GM12878 (cell line): ENCODE results near the gene FLYWCH2. TPM values are rescaled to one million over a fixed set of nuclear protein-coding genes. Genes with fewer than 3 reads are reported as not detected.

Source experiments
- ATAC-seq: fragments of 200-7000 bp; cut with Tn5 transposase; 3 replicates; pipeline ENCODE4 v1.9.1; 2020; ENCODE audit warnings: mild to moderate bottlenecking, moderate library complexity
- Bru-seq: library from RNA; stranded (reverse); fragments of 400-500 nt; gene quantifications from one replicate; lab custom pipeline; 2021; lab: Mats Ljungman, UMichigan
- BruChase-seq, 2 experiments: library from RNA; stranded (reverse); fragments of 400-500 nt; gene quantifications; one replicate each; lab custom pipeline; 2021; lab: Mats Ljungman, UMichigan
- BruUV-seq: library from RNA; stranded (reverse); fragments of 400-500 nt; replicated peaks from 2 replicates; lab custom pipeline; 2021; lab: Mats Ljungman, UMichigan
- CTCF ChIA-PET: fragments of 300-600 bp; sonication (Branson Sonifier 250); formaldehyde crosslinking; extraction: SDS; loops from one replicate; lab custom pipeline; 2021; ENCODE audit warnings: inconsistent platforms; lab: Yijun Ruan, JAX
- POLR2A ChIA-PET: fragments of 350-600 bp; formaldehyde crosslinking; extraction: SDS; loops from one replicate; lab custom pipeline; 2021; ENCODE audit warnings: inconsistent platforms; lab: Charles Lee
- RAD21 ChIA-PET: fragments of 300-600 bp; sonication (Branson Sonifier 250); formaldehyde crosslinking; loops from one replicate; lab custom pipeline; 2023; ENCODE audit warnings: antibody characterized with exemption; ENCODE audit not compliant: unreplicated experiment; lab: Charles Lee
- SMC1A ChIA-PET: fragments of 300-600 bp; sonication (Branson Sonifier 250); formaldehyde crosslinking; loops from one replicate; lab custom pipeline; 2023; ENCODE audit not compliant: unreplicated experiment, uncharacterized antibody; lab: Charles Lee
- DNase-seq: peaks from one replicate; pipeline ENCODE4 v3.0.0-alpha.2; 2011; ENCODE audit warnings: low read depth, low spot score
- FAIRE-seq: peaks from 3 replicates; lab custom pipeline; 2011; peaks lifted over from hg19 to GRCh38; lab: Jason Lieb, UNC
- H2AFZ ChIP-seq: 2 replicates; pipeline ENCODE4 v1.6.0; 2011; ENCODE audit warnings: low read depth, low read length, control low read depth; ENCODE audit not compliant: control insufficient read depth
- H3K27ac ChIP-seq: 2 replicates; pipeline ENCODE4 v1.5.1; 2011; ENCODE audit warnings: control low read depth; ENCODE audit not compliant: control insufficient read depth, insufficient read depth
- H3K27me3 ChIP-seq, 2 experiments: replicated peaks in 1 of 2; 2 replicates each; pipeline versions ENCODE4 v1.6.0 to v1.6.1; 2011; ENCODE audit warnings: low read length in 1 of 2; ENCODE audit not compliant: control insufficient read depth in 2 of 2, insufficient read depth in 2 of 2
- H3K36me3 ChIP-seq, 2 experiments: 2 replicates each; pipeline ENCODE4 v1.5.1; 2011; ENCODE audit warnings: low read length in 1 of 2; ENCODE audit not compliant: control insufficient read depth in 2 of 2, insufficient read depth in 2 of 2
- H3K4me1 ChIP-seq: 2 replicates; pipeline ENCODE4 v1.6.1; 2011; ENCODE audit warnings: mild to moderate bottlenecking, low read length, moderate library complexity, mixed read lengths; ENCODE audit not compliant: control insufficient read depth, insufficient read depth
- H3K4me2 ChIP-seq: 2 replicates; pipeline ENCODE4 v1.6.0; 2011; ENCODE audit warnings: control low read depth; ENCODE audit not compliant: control insufficient read depth, insufficient read depth
- H3K4me3 ChIP-seq: fragments of 200-600 bp; sonication (generic); 2 replicates; pipeline ENCODE4 v1.5.1; 2016
- H3K79me2 ChIP-seq: 2 replicates; pipeline ENCODE4 v1.6.0; 2011; ENCODE audit warnings: low read length; ENCODE audit not compliant: control insufficient read depth, insufficient read depth
- H3K9ac ChIP-seq: 2 replicates; pipeline ENCODE4 v1.8.0; 2011; ENCODE audit warnings: low read length, control low read depth, mixed read lengths; ENCODE audit not compliant: control insufficient read depth, insufficient read depth
- H3K9me3 ChIP-seq: replicated peaks from 3 replicates; pipeline ENCODE4 v1.5.1; 2011; ENCODE audit warnings: mild to moderate bottlenecking, low read length; ENCODE audit not compliant: control insufficient read depth, insufficient read depth
- H4K20me1 ChIP-seq: 2 replicates; pipeline ENCODE4 v1.6.0; 2011; ENCODE audit not compliant: control insufficient read depth, insufficient read depth
- BCL3 ChIP-seq: IDR thresholded peaks from 2 replicates; pipeline ENCODE4 v1.6.1; 2011; ENCODE audit warnings: borderline replicate concordance, low read depth, mild to moderate bottlenecking, moderate library complexity, low read length; ENCODE audit not compliant: insufficient read depth, poor library complexity, severe bottlenecking
- CBX3 ChIP-seq: fragments of 200-600 bp; sonication (generic); IDR thresholded peaks from 2 replicates; pipeline ENCODE4 v1.6.1; 2016; ENCODE audit warnings: low read depth, borderline replicate concordance
- FOXK2 ChIP-seq: fragments of 450-650 bp; IDR thresholded peaks from 2 replicates; pipeline ENCODE4 v1.6.1; 2017; ENCODE audit warnings: mild to moderate bottlenecking, moderate library complexity
- IKZF1 ChIP-seq: fragments of 450-650 bp; conservative IDR thresholded peaks from 2 replicates; pipeline ENCODE4 v1.6.1; 2017; ENCODE audit warnings: antibody characterized with exemption, mild to moderate bottlenecking
- POU2F2 ChIP-seq: IDR thresholded peaks from 3 replicates; pipeline ENCODE4 v1.6.1; 2011; ENCODE audit warnings: low read depth, mild to moderate bottlenecking, low read length, borderline replicate concordance
- SIN3A ChIP-seq: IDR thresholded peaks from 2 replicates; pipeline ENCODE4 v1.6.1; 2012; ENCODE audit warnings: low read depth, low read length, improper control_type of control experiment
- TAF1 ChIP-seq: IDR thresholded peaks from 2 replicates; pipeline ENCODE4 v1.6.1; 2011; ENCODE audit warnings: mild to moderate bottlenecking, low read depth, low read length, borderline replicate concordance
- ZNF24 ChIP-seq: fragments of 450-650 bp; IDR thresholded peaks from 2 replicates; pipeline ENCODE4 v1.6.1; 2017; ENCODE audit warnings: antibody characterized with exemption, mild to moderate bottlenecking
- whole genome bisulfite sequencing: methylation state at CpG from one replicate; pipeline ENCODE4 v1.1.6; 2016; ENCODE audit warnings: low lambda C conversion rate; ENCODE audit not compliant: insufficient replicate concordance, insufficient coverage; ENCODE audit errors: missing lambda C conversion rate; 5-methylcytosine and 5-hydroxymethylcytosine counted together
- in situ Hi-C: fragments of 300-500 bp; cut with MboI; formaldehyde crosslinking; loops from 9 replicates; pipeline ENCODE4 v1.14.3; 2018; ENCODE audit warnings: mixed read lengths
- intact Hi-C: fragments of 100-400 bp; cut with micrococcal nuclease; formaldehyde crosslinking; loops from one replicate; pipeline ENCODE4 v1.14.2; 2022; ENCODE audit not compliant: unreplicated experiment
- long read RNA-seq, 2 experiments: library from polyadenylated mRNA; unstranded; transcript quantifications; one replicate each; pipeline ENCODE4 v2.0.0, GENCODE V29; 2019 to 2020
- polyA minus RNA-seq, 3 experiments: library from RNA; depleted of rRNA, polyadenylated mRNA; stranded (reverse); fragments of >200 nt; gene quantifications; 2 replicates each; pipeline ENCODE4 v1.2.3, GENCODE V29; 2011
- polyA plus RNA-seq, 11 experiments: library from polyadenylated mRNA; depleted of rRNA in 4 of 11; unstranded in 6 of 11; stranded (reverse) in 5 of 11; fragments of >200 nt; fragmentation: Nextera tagmentation in 4 of 11; fragmentation: Illumina TruSeq in 1 of 11; extraction: Ambion mirVana in 4 of 11; extraction: Trizol in 1 of 11; gene quantifications; 1 replicate in 1 of 11; 2 replicates in 10 of 11; pipeline versions ENCODE4 v1.2.1 to v1.2.3, GENCODE V29; 2011 to 2016; ENCODE audit warnings: inconsistent platforms in 2 of 11, missing spikeins in 2 of 11, low read depth in 1 of 11
- total RNA-seq, 4 experiments: library from RNA; depleted of rRNA in 3 of 4; stranded (reverse); fragments of >200 nt in 3 of 4; fragmentation: Illumina TruSeq in 1 of 4; extraction: Trizol in 1 of 4; gene quantifications; 2 replicates each; pipeline versions ENCODE4 v1.2.1 to v1.2.3, GENCODE V29; 2013 to 2021
- TF ChIP-seq, protein P1 (sequence below): fragments of 450-650 bp; IDR thresholded peaks from 2 replicates; pipeline ENCODE4 v1.6.1; 2017; ENCODE audit warnings: mild to moderate bottlenecking, moderate library complexity

Gene FLYWCH2, protein sequence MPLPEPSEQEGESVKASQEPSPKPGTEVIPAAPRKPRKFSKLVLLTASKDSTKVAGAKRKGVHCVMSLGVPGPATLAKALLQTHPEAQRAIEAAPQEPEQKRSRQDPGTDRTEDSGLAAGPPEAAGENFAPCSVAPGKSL
- total RNA-seq (2013; cell fraction: nucleolus; rRNA removed), result 10.5 and 11.0 TPM in 2 replicates
- total RNA-seq (2014; rRNA removed) (39.9 and 43.1 TPM in 2 replicates), total RNA-seq (2014; rRNA removed; fragmentation: Illumina TruSeq; extraction: Trizol) (9.1 and 11.7 TPM in 2 replicates), total RNA-seq (2021) (23.8 and 25.3 TPM in 2 replicates), polyA plus RNA-seq (2011; rRNA removed) (3.0 and 6.2 TPM in 2 replicates), polyA plus RNA-seq (2014; fragmentation: Illumina TruSeq; extraction: Trizol) (3.5 and 4.3 TPM in 2 replicates), polyA plus RNA-seq (2014; fragmentation: Nextera tagmentation; extraction: Ambion mirVana) (1 to 10 TPM in 1 of 2 experiments, under 1 TPM in 1; 0.27 to 1.8 TPM), polyA plus RNA-seq (2014; rRNA removed) (29.2 and 51.0 TPM in 2 replicates), polyA plus RNA-seq (2016; fragmentation: Nextera tagmentation; extraction: Ambion mirVana) (10 to 100 TPM; 29.5 to 30.2 TPM), polyA minus RNA-seq (2011; rRNA and poly(A)+ RNA removed) (1.2 and 4.6 TPM in 2 replicates), Bru-seq, nascent RNA (percentile 52 among the genes with signal in this experiment), BruChase-seq, experiment 1, labeled RNA remaining after a 6-hour chase (percentile 46 among the genes with signal in this experiment), BruChase-seq, experiment 2, labeled RNA remaining after a 2-hour chase (percentile 42 among the genes with signal in this experiment)
- polyA plus RNA-seq (2011; ENCODE audit: low read depth), result 4.3 TPM
- 11.6 and 18.8 TPM in 2 replicates for polyA plus RNA-seq (2011; cell fraction: cytosol; rRNA removed)
- polyA plus RNA-seq (2011; cell fraction: nucleus; rRNA removed), result 11.1 and 12.1 TPM in 2 replicates
- 14.4 and 14.6 TPM in 2 replicates for polyA plus RNA-seq (2012)
- polyA minus RNA-seq (2011; cell fraction: cytosol; rRNA and poly(A)+ RNA removed), result 5.0 and 9.8 TPM in 2 replicates
- 2.4 and 3.5 TPM in 2 replicates for polyA minus RNA-seq (2011; cell fraction: nucleus; rRNA and poly(A)+ RNA removed)
- long read RNA-seq, experiment 1, partial matches to known transcripts, result 0 of 4 reads
- long read RNA-seq, experiment 1, other reads (novel, unspliced or antisense), result 0 of 4 reads
- long read RNA-seq, experiment 2, transcript FLYWCH2-202 (4 exons, 1,036 nt), result major isoform, 5 of 5 reads
- long read RNA-seq, experiment 2, partial matches to known transcripts, result 0 of 5 reads
- long read RNA-seq, experiment 2, other reads (novel, unspliced or antisense), result 0 of 5 reads

DNA sequence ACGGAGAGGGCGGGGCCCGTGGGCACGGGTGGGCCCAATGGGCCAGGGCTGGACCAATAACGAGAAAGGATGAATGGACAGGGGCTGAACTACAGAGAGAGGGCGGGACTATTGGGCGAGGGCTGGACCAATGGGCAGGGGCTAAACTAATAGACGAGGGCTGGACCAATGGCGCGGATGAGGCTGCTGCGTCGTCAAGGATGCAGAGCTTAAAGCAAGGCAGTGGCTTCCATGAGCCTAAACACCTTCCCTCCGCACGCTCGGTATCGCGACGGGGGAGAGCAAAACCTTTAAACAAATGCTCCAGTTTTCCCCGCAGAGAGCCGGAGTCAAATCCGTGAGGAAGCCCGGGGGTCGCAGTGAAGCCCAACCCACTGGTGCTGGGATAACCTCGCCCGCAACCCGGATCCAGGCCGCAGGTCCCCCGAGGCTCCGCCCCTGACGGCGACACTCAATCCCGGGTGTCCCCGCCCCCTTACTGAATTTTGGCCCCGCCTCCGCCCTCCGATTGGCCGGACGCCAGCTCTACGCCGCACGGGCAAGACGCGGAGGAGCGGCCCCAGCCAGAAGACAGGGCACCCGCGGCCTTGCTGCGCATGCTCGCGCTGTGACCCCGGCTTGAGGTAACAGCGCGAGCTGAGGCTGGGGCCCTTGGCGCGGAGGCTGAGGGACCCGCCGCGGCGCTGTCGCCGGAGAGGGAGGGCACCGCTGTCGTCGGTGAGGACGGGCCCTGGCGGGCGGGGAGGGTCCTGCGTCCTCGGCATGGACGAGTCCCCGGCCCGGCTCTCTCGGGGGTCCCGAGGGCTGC is at the start of gene FLYWCH2:
Gene FLYWCH2, plus strand, starts transcription at position 566 of the 808 bp plus-strand sequence. CDS start 13,235 bp downstream, outside the sequence.
- H3K4me1 ChIP-seq, result peaks cover 8% of the 10 kb centered on the region
- H3K27ac ChIP-seq, result peak within 1 kb of the TSS; percentile 69
- ChIA-PET POLR2A (interaction anchor here (0.6 to 2.1 kb wide), 12 partner anchors 8 to 1503 kb away, joined by 3 to 20 read pairs (median 3); partner anchors contain the start of genes FLYWCH1 and TNFRSF12A), SMC1A (interaction anchor here (0.6 to 2.0 kb wide), 11 partner anchors 10 to 44 kb away, joined by 3 to 9 read pairs (median 3); partner anchors contain the start of gene FLYWCH1), RAD21 (interaction anchor here (0.9 to 2.1 kb wide), 13 partner anchors 9 to 83 kb away, joined by 3 to 19 read pairs (median 6); partner anchors contain the start of gene FLYWCH1), CTCF (interaction anchor here (0.6 to 2.1 kb wide), 15 partner anchors 8 to 274 kb away, joined by 3 to 12 read pairs (median 5); partner anchors contain the start of gene FLYWCH1)
- H3K27me3 ChIP-seq, result no peaks in the 10 kb centered on the region
- no peaks in the 10 kb centered on the region for H4K20me1 ChIP-seq
- peak within 1 kb of the TSS; percentile 99 for H3K4me2 ChIP-seq
- intact Hi-C loops (loop anchor here (2.0 kb wide), 1 partner anchor 22 kb away; no protein-coding TSS in a partner anchor), in situ Hi-C loops (no loop called here)
- peak within 1 kb of the TSS; percentile 90 for H3K4me3 ChIP-seq
- H3K9me3 ChIP-seq, result peaks cover 4% of the 10 kb centered on the region; the same call in 2 of the 3 replicates
- H3K79me2 ChIP-seq, result no peaks in the 10 kb centered on the region
- BruUV-seq, result no TSS peak
- ATAC-seq (peak; percentile 98), FAIRE-seq (peak; percentile 99), DNase-seq (peak; percentile 95)
- peak within 1 kb of the TSS; percentile 99 for H2AFZ ChIP-seq
- under 1% methylated on average over 53 of the region's 73 CpGs for WGBS
- peak within 1 kb of the TSS; percentile 76 for H3K9ac ChIP-seq
- H3K36me3 ChIP-seq, result no peaks in the 10 kb centered on the region
- TF ChIP-seq BCL3 (no peak), TAF1 (peak; percentile 66; the same call in 1 of the 2 replicates), IKZF1 (peak; percentile 66), SIN3A (peak; percentile 58; the same call in 1 of the 2 replicates), CBX3 (no peak), ZNF24 (no peak), FOXK2 (no peak), POU2F2 (no peak; the same call in 2 of the 3 replicates)
- TF ChIP-seq, protein P1, sequence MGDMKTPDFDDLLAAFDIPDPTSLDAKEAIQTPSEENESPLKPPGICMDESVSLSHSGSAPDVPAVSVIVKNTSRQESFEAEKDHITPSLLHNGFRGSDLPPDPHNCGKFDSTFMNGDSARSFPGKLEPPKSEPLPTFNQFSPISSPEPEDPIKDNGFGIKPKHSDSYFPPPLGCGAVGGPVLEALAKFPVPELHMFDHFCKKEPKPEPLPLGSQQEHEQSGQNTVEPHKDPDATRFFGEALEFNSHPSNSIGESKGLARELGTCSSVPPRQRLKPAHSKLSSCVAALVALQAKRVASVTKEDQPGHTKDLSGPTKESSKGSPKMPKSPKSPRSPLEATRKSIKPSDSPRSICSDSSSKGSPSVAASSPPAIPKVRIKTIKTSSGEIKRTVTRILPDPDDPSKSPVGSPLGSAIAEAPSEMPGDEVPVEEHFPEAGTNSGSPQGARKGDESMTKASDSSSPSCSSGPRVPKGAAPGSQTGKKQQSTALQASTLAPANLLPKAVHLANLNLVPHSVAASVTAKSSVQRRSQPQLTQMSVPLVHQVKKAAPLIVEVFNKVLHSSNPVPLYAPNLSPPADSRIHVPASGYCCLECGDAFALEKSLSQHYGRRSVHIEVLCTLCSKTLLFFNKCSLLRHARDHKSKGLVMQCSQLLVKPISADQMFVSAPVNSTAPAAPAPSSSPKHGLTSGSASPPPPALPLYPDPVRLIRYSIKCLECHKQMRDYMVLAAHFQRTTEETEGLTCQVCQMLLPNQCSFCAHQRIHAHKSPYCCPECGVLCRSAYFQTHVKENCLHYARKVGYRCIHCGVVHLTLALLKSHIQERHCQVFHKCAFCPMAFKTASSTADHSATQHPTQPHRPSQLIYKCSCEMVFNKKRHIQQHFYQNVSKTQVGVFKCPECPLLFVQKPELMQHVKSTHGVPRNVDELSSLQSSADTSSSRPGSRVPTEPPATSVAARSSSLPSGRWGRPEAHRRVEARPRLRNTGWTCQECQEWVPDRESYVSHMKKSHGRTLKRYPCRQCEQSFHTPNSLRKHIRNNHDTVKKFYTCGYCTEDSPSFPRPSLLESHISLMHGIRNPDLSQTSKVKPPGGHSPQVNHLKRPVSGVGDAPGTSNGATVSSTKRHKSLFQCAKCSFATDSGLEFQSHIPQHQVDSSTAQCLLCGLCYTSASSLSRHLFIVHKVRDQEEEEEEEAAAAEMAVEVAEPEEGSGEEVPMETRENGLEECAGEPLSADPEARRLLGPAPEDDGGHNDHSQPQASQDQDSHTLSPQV, result no peak
